HG03095 (cell line): Measurements from ENCODE around the gene MAP3K14.

Experiments used
- ATAC-seq: cut with Tn5 transposase; IDR thresholded peaks from one replicate; pipeline ENCODE4 v1.9.1; 2021; ENCODE audit warnings: moderate library complexity; ENCODE audit not compliant: unreplicated experiment

Gene MAP3K14

DNA sequence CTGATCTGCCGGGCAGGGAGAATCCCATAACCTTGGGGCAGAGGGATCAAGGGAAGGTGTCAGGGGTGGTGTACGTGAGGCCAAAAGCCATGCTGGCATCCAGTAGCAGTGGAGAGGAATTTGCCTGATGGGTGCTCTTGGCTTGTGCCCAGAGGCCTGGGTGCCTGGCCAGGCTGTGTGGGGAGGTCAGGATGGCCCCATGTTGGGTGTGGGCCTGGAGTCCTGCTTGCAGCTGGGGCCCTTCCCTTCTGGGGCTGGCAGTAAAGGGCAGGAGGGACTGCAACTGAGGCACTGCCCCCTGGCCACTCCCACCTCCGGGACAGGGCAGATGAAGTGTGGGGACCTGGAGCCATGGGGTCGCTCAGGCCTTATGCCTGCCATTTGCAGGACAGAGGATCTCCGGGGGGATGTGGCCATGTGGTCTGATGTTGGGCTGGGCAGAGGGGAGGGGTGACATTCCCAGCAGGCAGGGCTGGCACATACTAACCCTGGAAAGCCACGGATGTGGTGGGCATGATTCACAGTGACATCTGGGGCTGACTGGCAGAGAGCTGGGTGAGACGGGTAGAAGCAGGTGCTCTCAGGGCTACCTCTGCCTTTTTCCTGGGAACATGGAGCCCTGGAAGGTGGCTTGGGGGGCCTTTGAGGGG lies 91.6 kb downstream of the MAP3K14 start:
- no peak for ATAC-seq

GRCh38 chr17:45224671-45225050 lies 92.2 kb downstream of the MAP3K14 start:
- ATAC-seq: no peak

DNA sequence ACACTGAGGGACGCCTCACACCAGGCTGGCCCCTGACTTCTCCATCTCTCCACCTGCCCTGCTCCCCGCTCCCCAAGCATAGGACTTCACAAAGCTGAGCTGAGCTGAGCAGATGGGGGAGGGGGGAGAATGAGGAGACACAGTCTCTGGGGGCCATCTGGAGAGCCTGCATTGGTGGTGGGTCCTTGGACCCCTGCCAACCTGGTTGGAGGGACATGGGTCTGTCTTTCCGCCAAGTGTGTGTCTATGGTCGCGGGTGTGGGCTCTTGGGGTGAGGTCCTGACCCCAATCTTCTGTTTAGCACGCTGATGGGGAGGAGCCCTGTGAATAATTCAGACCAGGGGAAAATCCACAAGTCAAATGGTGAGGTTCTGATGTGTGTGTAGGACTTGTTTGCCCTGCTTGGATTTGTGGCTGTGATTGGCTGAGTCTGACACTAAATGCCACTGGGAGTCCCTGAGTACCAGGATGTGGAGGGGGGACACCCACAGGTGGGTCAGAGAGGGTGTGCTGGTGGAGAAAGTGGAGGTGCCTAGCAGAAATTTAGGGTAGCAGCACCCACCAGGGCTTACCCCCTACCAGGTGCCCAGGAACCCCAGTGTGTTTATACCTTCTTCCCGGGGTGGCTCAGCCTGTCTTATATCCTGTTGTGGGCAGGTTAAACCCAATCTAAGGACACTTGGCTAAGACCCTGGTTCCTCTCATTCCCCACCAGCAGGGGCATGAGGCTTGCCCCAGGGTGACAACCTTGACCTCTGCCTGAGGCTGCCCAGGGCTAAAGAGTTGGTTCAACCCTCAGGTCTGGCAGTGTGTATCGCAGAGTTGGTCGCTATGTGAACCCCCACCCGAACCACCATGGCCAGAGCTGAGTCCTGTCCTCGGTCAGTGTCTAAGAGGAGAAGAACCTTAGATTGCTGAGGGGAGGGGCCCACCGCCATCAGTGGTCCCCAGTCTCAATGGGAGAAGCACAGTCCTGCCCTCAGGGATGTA lies 93.0 kb downstream of the MAP3K14 start:
- no peak for ATAC-seq

DNA sequence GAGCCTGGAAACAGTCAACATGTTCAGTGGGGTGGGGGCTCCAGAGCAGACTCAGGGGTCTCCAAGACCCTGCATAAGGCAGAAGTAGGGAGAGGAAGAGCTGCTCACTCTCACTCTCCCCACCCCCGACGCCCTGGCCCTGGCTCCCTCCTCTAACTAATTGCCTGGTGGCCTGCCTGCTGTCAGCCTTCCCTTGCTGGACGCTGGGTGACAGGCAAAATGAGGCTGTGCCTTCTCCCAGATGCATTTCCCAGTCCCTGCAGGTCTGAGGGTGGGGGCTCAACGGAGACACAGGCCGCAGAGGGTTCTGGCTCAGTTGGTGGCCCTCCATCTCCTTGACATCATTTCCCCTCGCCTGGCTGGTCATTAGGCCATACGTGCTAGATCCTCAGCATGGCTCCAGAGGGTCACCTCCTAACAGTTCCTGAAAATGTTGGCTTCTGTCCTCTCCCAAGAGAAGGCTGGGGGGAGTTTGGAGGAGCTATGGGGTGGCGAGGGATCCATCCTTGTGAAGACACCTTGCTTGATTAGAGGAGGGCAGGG lies 93.8 kb downstream of the MAP3K14 start:
- no peak for ATAC-seq

- ATAC-seq: no peak
Measured at GRCh38 chr17:45222289-45222995, 94.4 kb downstream of the MAP3K14 start.

DNA sequence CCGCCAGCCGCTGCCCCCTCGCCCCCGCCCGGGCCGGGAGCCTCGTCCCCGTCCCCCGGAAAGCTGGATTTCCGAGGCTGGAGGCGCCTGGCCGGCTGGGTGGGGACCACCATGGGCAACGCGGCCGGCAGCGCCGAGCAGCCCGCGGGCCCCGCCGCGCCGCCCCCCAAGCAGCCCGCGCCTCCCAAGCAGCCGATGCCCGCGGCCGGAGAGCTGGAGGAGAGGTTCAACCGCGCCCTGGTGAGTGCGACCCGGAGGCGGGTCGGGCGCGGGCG lies 94.9 kb downstream of the MAP3K14 start:
- no peak for ATAC-seq

- no peak for ATAC-seq
Measured at GRCh38 chr17:45221081-45222013, 95.5 kb downstream of the MAP3K14 start, which contains the start of gene FMNL1. Gene FMNL1, plus strand, starts transcription at chr17:45221885. Its CDS starts 240 bp downstream, at chr17:45222125.

DNA sequence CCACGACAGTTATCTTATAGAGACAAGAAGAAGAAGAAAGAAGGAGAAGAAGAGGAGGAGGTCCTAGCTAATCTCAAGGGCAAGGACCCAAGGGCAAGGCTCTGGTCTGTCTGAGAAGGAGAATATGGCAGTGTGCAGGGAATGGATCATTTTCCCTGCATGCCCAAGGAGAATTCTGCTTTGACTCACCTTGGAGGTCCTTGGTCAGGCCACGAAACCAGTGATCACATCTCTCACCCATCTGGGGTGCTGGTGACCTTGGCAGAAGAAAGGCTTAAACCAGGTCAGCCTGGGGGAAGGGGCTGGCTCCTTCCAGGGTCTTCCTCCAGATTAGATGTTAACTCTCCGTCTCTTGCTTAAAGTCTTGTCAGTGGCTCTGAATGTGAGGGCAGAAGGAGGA lies 96.7 kb downstream of the MAP3K14 start:
- no peak for ATAC-seq

DNA sequence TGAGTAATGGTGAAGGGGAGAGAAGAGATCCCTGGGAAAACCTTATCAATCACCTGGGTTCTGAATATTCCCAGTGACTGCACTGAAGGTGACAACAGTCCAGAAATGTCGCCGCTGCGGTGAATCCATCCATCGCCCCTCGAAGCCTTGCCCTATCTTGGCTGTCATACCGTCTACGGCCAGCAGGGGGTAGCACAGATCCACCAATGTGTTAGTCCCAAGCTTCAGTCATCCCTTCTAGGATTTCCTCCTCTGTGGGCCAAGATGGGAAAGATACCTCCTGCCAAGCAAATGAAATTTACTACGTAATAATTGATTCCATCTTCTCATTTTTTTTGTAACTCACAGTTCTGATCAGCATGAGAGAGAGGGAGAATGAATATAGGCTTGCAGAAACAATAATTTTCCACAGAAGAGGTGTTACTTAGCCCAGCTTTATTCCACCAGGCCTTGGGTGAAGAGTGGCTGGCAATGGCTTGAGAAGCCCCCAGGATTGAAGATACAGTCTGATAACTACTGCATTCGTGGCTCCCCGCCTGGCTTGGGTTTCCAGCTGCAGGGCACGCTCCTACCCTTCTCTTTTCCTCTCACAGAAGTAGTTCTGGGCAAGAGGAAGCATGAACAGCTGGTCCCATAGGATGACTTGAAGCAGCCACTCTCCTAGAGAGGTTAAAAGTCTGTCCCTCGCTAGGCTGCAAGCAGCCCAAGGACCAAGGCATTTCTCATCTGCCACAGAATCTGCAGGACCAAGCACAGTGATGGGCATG lies 97.7 kb downstream of the MAP3K14 start:
- no peak for ATAC-seq
